Inflammatory macrophage (primary cell): ENCODE results near the gene DCBLD1.

Experiments
- DNase-seq, 2 donors: peaks; one replicate each; pipeline ENCODE4 v3.0.0-alpha.2; 2020 to 2022

The DCBLD1 gene

GRCh38 chr6:117472667-117473066 is 9.8 kb upstream of the DCBLD1 start:
- DNase-seq: no peak

- no peak for DNase-seq
Observed at GRCh38 chr6:117473401-117473800, 9.1 kb upstream of the DCBLD1 start.

DNA sequence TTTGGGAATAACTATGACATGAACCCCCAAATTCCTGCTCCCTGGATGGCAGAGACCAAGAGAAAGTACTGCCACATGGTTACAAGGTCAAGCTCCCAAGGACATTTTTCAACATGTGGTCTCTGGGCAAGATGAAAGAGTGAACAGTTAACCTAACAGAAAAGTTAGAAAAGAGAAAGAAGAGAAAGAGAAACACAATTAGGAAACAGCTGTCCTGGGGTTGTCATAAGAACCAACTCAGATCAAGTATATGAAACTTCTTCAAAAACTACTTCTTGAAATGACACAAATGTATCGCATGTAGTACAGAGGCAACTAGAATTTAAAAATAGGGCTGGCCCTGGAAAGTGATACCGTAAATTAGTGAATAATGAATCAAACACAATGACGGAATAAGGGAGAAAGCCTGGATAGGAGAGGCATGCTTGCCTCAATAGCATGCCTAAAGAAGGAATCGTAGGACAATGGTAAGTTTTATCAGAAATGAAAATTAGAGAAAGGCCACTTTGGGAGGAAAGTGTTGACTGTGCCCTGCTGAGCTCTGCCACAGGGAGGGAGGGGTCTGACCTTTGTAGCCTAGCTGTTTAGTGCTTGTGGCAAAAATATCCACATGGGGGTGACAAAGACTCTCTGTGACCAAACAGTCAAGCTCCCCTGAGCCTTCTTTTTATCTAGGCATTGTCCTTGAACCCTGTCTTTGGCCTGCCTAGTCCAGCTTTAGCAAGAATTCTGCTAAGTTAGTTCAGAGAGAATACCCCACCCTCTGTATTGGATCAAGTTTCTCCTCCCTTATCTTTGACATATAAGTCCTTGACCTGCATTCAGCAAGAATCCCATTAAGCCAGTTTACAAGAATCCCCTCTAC is 4.3 kb upstream of the DCBLD1 start:
- DNase-seq: peak in 1 of 2 donors; percentile 45

DNA sequence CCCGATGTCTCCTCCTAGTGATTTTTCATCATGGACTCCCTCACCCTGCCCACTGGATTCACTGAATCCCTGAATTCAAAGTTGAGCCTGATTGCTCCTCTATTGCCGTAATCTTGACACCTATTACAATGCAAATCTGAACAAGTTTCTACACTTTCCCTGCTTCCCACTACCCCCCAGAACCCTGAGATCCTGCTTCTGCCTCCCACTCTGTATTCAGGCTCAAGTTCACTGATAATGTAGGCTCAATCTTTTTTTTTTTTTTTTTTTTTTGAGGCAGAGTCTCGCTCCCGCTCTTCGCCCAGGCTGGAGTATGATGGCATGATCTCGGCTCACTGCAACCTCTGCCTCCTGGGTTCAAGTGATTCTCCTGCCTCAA is 3.6 kb upstream of the DCBLD1 start:
- no peak for DNase-seq

GRCh38 chr6:117480651-117481050 is 1.8 kb upstream of the DCBLD1 start:
- DNase-seq: no peak

DNA sequence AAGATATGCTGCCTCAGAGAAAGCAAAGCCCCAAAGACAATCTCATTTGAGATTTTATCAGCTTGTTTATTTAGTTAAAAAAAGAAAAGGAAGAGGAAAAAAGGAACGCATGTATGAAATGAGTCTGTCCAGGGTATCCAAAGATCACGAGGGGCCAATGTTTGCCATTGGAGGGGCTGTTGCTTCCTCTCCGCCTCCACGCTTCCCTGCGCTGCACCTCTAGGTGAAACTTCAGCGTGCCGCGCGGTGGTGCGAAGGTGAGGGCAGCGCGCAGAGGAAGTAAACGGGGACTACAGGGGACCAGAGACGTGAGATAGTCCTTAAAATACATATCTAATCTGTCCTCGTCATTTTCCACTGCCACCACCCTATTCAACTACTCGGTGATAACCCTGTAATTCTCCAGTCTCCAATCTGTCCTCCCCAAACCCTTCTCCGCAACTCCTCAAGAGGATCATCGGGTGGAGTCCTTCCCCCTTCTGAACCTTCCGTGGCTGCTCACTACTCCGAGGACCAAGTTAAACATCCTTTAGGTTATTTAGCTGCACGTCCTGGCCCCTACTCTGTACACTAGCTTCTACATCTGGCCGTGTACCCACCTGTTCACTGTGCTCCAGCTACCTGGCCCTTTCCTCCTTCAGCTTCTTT is 1.1 kb upstream of the DCBLD1 start:
- DNase-seq: no peak

- DNase-seq: no peak
Observed at GRCh38 chr6:117481926-117482239, 591 bp upstream of the DCBLD1 start.

- peak; percentile 40 to 43 for DNase-seq
Observed at GRCh38 chr6:117483004-117483644, 650 bp downstream of the DCBLD1 start.

DNA sequence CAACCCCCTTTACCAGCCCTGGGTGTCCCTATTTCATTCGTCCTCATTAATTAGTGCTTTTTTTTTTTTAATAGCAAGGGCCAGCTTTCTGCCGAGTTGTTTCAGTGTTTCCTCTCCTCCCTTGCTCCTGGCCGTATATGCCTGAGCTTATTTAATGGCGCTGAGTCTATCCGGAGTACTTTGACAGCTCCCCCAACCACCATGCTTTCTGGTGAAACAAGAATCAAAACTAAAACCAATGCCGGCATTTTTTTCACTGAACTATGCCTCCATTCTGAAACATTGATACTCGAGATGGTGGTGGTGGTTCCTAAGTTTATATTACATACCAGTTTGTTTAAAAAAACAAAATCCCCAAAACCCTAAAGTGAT is 1.2 kb downstream of the DCBLD1 start:
- DNase-seq: no peak

DNA sequence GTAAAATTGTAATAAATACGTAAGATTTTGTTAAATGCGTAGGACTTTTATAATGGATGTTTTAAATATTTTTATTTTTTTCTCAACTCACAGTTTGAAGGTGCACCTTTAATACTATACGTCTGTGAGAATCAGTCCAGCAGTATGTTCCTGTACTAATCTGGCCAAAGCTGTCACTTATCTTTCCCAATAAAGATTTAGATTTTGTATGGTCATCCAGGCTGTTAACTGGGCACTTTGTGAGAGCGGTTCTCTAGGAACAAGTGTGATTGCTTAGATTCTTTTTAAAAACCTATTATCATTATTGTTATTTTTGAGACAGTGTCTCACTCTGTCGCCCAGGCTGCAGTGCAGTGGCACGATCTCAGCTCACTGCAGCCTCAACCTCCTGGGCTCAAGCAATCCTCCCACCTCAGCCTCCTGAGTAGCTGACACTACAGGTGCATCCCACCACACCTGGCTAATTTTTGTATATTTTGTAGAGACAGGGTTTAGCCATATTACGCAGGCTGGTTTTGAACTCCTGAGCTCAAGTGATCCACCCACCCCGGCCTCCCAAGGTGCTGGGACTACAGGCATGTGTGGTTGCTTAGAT is 1.7 kb downstream of the DCBLD1 start:
- no peak for DNase-seq

GRCh38 chr6:117485433-117485832 is 3.0 kb downstream of the DCBLD1 start:
- DNase-seq: no peak

DNA sequence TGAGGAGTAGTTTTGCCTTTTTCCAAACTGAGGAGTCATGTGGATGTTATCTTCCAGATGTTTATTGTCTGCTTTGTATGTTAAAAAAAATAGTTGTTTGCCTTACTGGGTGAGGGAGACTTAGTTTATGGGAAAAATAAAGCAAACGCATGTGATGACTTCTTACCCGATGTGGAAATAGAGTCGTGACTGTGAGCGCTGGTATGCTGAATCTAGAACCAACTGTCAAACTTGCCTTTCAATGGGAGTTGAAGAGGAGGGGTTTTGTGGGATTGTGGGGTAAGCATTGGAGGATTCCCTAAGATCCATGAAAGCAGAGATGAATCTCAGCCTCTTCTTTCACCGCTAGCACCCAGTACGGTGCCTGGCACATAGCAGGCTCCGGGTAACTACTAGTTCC is 5.3 kb downstream of the DCBLD1 start:
- no peak for DNase-seq

GRCh38 chr6:117489003-117489402 is 6.5 kb downstream of the DCBLD1 start:
- DNase-seq: no peak

DNA sequence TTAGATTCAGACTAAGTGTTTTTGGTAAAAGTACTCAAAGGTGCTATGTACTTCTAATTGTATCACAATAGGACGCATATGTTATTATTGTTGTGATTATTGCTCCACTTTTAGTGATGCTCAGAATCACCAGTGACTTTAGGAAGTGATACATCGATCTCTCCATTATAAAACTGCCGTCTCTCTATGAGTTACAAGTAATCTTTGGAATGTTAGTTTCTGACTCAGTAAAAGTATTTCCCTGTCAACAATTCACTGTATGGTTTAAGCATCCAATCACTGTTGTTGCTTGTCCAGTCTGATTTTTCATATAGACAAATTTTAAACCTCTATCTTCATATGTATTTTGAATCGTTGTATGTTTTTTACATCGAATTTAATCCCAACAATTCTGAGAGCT is 9.4 kb downstream of the DCBLD1 start:
- no peak for DNase-seq

DNA sequence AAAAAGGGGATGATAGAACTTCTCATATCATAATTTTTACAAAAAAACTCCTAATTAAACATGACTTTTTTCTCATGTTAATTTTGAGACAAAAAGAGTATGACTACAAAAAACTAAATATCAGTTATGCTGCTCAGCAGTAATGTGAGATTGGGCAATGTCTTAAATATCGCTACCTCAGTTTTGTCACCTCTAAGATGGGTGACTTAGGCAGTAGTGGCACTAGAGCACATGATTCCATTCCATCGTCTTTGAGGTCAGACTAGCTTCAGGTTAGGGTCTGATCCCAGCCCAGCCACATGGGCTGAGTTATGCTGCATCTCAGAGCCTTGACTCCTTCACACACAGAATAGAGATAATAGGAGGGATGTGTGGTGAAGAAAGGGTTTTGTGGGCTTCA is 11.0 kb downstream of the DCBLD1 start:
- DNase-seq: no peak

GRCh38 chr6:117494283-117494682 is 11.8 kb downstream of the DCBLD1 start:
- peak; percentile 34 to 63 for DNase-seq

DNA sequence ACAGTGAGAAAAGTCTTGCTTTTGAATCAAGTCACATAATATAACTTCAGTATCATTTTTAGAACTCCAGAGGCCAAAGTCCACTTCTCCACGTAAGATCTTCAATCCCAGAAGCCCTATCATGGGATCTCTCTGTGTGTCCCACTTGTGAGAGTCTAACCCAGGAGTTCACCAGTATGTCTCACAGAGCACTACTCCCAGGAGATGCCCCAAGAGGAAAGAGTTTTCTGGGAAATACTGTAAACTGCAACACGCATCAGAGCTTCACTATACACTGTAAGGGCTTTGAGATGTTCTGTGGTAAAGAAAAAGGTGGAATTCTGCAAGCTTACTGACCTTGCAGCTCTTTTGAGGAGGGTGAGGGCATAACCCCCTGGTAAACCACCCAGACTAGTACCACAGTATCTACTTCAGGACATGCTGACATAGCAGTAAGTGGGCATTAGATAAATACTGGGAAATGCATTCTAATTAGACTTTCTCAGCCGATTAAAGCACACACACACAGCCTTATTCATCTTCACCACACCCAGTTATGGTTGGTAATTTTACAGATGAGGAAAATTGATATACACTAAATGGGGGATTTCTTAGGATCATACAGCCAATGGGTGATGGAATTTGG is 12.3 kb downstream of the DCBLD1 start:
- no peak for DNase-seq

- DNase-seq: no peak
Observed at GRCh38 chr6:117495425-117495824, 13.0 kb downstream of the DCBLD1 start.

GRCh38 chr6:117495869-117496268 is 13.4 kb downstream of the DCBLD1 start:
- DNase-seq: no peak

GRCh38 chr6:117496383-117496990 is 14.0 kb downstream of the DCBLD1 start:
- DNase-seq: peak; percentile 52 to 70

- DNase-seq: no peak
Observed at GRCh38 chr6:117497237-117497636, 14.8 kb downstream of the DCBLD1 start.

GRCh38 chr6:117498159-117498558 is 15.7 kb downstream of the DCBLD1 start:
- DNase-seq: peak; percentile 20 to 47

DNA sequence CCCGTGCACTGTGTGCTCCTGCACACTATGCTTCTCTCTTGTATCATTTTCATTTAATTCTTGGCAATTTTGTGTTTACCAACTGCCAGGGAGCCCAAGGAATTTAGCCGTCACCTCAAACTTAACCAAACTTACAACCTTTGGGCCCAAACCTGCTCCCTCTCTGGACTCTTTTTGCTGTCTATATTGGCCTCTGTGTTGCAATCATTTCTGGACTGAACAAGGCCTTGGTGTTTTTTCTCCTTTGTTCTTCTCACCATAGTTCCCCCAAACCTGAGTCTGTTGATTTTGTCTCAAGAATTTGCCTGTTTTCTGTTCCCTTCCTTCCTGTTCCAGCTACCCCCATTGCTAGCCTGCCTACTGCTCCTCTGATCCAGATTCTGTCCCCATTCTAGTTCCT is 19.2 kb downstream of the DCBLD1 start:
- DNase-seq: peak in 1 of 2 donors; percentile 1
